GM12872 (cell line): Measurements from ENCODE around the gene ZBTB20.

ENCODE experiments used
- TF ChIP-seq, protein P1 (sequence below): IDR thresholded peaks from 3 replicates; pipeline ENCODE4 v1.5.1; 2011; ENCODE audit warnings: low read depth, mild to moderate bottlenecking, low read length, moderate library complexity; ENCODE audit not compliant: insufficient read depth

Gene ZBTB20

DNA sequence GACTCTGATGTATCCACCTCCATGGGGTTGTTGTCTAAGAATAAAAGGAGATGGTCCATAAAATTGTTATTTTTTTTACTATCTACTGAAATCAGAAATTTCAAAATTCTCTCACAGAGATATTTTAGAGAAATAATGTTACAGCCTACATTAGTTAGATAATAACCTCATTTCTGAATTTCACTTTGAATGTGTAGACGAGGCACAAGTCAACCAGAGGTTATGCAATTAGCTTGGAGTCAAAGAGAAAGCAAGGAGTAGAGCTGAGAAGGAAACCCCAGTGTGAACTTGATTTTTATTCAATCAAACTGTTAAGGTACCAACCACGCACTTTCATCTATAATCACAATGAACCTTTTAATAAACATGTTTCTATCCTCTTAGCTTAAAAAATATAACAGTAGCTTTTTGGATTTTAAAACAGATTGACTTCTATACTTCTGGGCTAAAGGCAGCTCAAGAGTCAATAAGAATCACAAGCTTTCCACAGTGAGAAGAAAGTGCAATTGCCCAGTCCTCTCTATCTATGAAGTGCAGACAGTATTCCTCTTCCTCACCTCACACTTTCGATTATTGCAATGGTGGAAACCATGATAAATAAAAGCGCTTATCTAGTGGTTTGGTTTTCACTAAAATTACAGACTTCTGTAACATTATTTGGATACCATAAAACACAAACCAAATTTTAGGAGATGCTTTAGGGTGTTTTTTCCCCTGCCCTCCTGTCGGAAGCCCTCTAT, 403.2 kb downstream of the ZBTB20 start:
- TF ChIP-seq, protein P1, sequence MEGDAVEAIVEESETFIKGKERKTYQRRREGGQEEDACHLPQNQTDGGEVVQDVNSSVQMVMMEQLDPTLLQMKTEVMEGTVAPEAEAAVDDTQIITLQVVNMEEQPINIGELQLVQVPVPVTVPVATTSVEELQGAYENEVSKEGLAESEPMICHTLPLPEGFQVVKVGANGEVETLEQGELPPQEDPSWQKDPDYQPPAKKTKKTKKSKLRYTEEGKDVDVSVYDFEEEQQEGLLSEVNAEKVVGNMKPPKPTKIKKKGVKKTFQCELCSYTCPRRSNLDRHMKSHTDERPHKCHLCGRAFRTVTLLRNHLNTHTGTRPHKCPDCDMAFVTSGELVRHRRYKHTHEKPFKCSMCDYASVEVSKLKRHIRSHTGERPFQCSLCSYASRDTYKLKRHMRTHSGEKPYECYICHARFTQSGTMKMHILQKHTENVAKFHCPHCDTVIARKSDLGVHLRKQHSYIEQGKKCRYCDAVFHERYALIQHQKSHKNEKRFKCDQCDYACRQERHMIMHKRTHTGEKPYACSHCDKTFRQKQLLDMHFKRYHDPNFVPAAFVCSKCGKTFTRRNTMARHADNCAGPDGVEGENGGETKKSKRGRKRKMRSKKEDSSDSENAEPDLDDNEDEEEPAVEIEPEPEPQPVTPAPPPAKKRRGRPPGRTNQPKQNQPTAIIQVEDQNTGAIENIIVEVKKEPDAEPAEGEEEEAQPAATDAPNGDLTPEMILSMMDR: no peak

DNA sequence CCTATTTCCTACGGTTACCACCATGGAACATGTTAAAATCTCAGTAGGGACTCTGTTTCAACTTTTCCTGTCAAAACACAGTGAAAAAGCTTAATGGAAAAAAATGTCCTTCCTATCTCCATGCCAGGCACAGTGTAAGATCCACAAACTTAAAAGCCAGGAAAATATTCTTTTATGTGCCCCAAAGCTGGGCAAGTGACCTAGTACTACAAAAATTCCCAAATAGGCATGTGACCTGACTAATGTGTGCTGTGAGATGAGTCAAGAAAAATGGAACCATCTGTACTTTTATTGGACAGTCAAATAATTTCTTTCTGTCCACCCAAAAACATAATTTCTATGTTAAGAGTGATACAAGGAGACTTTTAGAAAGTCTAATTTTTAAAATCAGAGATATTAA, 406.0 kb downstream of the ZBTB20 start:
- TF ChIP-seq, protein P1: no peak

DNA sequence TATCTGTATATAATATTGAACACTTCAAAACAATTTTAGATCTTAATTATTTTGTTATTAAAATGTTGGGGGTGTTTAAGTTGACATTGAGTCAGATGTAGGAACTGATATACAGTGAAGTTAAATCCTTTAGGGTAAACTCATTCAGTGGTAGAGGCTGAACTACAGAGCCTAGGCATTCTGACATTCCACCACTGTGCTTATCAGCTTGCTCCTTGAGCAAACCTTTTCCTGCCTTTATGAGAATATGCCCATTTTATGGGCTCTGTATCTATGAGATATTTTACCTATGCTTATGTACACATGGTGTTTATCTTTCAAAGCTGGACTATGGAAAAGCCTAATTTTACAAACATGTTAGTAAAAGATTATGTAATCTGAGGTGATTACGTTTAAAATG, 407.5 kb downstream of the ZBTB20 start:
- TF ChIP-seq, protein P1: no peak

DNA sequence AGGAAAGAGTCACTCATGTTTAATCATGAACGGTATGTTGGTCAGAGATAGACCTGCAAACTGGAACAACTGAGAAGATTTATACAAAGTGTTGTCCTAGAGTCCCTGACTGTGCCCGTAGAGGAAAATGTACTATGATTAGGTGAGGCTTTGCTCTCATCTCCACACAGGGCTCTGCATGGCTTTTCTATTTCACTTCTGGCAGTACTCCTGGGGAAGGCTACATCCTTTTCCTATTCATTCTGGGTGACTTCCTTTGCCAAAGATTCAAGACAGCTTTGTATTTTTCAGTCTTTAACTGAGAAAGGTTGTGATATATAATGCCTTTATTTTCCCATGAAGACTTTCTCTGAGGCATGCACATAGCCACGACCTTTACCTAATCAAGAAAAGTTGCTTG, 414.7 kb downstream of the ZBTB20 start:
- TF ChIP-seq, protein P1: no peak

DNA sequence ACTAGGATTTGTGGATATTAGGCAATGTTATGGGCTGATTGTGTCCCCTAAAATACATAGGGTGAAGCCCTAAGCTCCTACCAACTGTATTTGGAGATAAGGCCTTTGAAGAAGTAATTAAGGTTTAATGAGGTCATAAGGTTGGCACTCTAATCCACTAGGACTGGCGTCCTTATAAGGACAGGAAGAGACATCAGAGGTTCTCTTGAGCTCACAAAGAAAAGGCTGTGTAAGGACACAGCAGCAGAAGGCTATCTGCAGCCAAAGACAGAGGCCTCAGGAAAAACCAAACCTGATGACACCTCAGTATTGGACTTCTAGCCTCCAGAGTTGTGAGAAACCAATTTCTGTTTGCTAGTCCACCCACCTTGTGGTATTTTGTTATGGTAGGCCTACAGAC, 416.7 kb downstream of the ZBTB20 start:
- TF ChIP-seq, protein P1: no peak

DNA sequence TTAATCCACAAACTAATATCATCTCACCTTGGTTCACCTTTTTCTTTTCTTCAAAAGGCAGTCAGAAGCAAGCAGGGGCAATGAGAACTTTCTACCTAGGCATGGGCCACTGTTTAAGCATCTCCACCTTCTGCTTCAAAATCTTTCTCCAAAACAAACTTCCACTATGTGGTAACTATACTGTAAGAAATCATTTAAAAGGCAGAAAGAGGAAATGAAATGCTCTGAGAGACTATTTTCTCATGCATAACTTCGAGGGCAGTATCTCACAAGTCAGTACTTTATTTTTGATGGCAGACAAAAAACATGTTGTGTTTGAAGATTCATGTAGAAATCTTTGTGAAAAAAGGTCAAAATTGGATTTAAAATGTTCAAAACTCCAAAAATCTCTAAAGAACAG, 419.7 kb downstream of the ZBTB20 start:
- TF ChIP-seq, protein P1: no peak

DNA sequence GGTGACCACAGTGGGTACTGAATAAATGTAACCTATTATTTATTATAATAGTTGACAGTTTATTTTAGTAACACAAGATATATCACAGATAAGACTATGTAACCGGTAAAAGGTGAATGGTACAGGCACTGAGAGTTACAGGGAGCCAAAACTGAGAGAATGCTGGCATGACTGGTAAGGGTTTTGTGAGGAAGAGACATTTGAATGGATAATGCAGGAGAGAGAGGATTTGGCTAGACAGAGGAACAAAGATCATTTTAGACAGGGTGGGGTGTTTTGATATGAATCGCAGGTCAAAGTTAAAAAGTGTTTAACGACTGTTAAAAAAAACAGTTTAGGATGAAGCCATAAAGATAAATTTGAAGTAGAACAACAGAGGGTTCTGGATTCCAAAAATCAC, 421.1 kb downstream of the ZBTB20 start:
- TF ChIP-seq, protein P1: no peak

DNA sequence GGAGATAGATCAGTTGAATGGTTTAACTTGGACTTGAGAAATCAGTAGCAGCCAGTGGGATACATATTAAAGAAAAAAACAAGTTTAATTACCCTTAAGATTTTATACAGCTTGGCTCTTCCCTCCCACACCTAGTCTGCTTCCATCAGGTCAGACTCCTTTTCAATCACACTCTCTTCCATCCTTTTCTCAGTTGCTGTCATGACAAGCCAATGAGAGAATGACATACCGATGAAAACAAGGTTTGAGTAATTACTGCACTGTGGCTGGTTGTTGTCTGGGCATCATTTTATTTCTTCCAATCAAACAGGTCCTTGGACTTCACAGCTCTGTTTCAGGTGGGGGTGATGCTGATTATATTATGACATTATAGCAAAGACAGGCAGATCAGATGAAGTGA, 424.6 kb downstream of the ZBTB20 start:
- TF ChIP-seq, protein P1: no peak
